Right lobe of liver (tissue), 4 donors: ENCODE results near the gene GABBR1.

Source experiments
- POLR2A ChIP-seq: fragments of 450-650 bp; IDR thresholded peaks from one replicate; pipeline ENCODE4 v1.6.1; 2017; ENCODE audit warnings: antibody characterized with exemption, mild to moderate bottlenecking
- TF ChIP-seq, protein P1 (sequence below), 4 donors: fragments of 200-600 bp in 3 of 4; fragments of 450-650 bp in 1 of 4; IDR thresholded peaks; one replicate each; pipeline versions ENCODE4 v1.5.1 to v1.8.0; 2016 to 2022; ENCODE audit warnings: antibody characterized with exemption in 4 of 4, mild to moderate bottlenecking in 2 of 4
- donor health status: DM: no; HTN: no; CAD: no.
- donor health status: DM: no; HTN: no; CAD: no.
- donor health status: DM: no; HTN: yes; CAD: no.

DNA sequence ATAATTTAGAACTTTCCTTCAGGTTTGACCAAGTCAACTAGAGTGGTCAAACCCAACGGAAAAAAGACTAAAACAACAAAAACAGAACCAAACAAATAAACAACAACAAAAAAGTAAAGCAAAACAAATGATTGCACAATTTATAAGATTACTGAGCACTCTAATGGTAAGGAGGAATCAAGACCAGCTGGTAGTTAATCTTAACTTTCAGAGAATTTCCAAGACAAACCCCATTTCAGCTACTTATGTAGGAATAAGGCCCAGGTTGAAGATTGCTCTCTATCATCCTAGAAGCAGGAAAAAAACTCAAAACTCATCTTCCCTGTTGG, 107.7 kb downstream of the GABBR1 start:
- TF ChIP-seq, protein P1, sequence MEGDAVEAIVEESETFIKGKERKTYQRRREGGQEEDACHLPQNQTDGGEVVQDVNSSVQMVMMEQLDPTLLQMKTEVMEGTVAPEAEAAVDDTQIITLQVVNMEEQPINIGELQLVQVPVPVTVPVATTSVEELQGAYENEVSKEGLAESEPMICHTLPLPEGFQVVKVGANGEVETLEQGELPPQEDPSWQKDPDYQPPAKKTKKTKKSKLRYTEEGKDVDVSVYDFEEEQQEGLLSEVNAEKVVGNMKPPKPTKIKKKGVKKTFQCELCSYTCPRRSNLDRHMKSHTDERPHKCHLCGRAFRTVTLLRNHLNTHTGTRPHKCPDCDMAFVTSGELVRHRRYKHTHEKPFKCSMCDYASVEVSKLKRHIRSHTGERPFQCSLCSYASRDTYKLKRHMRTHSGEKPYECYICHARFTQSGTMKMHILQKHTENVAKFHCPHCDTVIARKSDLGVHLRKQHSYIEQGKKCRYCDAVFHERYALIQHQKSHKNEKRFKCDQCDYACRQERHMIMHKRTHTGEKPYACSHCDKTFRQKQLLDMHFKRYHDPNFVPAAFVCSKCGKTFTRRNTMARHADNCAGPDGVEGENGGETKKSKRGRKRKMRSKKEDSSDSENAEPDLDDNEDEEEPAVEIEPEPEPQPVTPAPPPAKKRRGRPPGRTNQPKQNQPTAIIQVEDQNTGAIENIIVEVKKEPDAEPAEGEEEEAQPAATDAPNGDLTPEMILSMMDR (IDR thresholded peaks at IDR 0.05), result no peak
- no peak for TF ChIP-seq POLR2A
